ENCODE measurements around the gene MS4A1.
"Not testable (repeated sequence)": the region's sequence is repeated elsewhere in the genome, so short reads cannot be mapped to it uniquely, and the experiment has no call there.

GRCh38 chr11:60509609-60510008 is 54.0 kb downstream of the MS4A1 start:
- TF ChIP-seq POLR2A (IDR thresholded peaks at IDR 0.05; ENCODE audit: extremely low read depth, insufficient read length); CTCF (IDR thresholded peaks at IDR 0.05; ENCODE audit: low read depth, low read length); MYC (IDR thresholded peaks at IDR 0.05; ENCODE audit: low read depth, low read length); MAX (IDR thresholded peaks at IDR 0.05; ENCODE audit: low read depth, low read length): not testable (repeated sequence)

Data from NB4 (cell line).